Keratinocyte (primary cell): ENCODE measurements around the gene ATP10D. TPM values are rescaled to one million over a fixed set of nuclear protein-coding genes. Genes with fewer than 3 reads are reported as not detected.
A peak's percentile ranks its signal among the peaks of the same experiment; 100 is the strongest.

Experiments used
- DNase-seq: peaks from one replicate; pipeline ENCODE4 v3.0.0-alpha.2; 2011; ENCODE audit warnings: low read depth, missing footprints, low spot score
- FAIRE-seq: peaks from 2 replicates; lab custom pipeline; 2011; peaks lifted over from hg19 to GRCh38; lab: Jason Lieb, UNC
- H2AFZ ChIP-seq: 2 replicates; pipeline ENCODE4 v1.6.0; 2012; ENCODE audit warnings: low read length, control low read depth, inconsistent platforms; ENCODE audit not compliant: control insufficient read depth
- H3K27ac ChIP-seq: 2 replicates; pipeline ENCODE4 v1.5.1; 2011; ENCODE audit warnings: low read length; ENCODE audit not compliant: control insufficient read depth, insufficient read depth
- H3K27me3 ChIP-seq: 3 replicates; pipeline ENCODE4 v1.6.0; 2011; ENCODE audit warnings: low read length; ENCODE audit not compliant: control insufficient read depth, insufficient read depth; ENCODE audit errors: extremely low read depth
- H3K36me3 ChIP-seq, 2 experiments: 2 replicates in 1 of 2; 3 replicates in 1 of 2; pipeline ENCODE4 v1.5.1; 2011; ENCODE audit warnings: low read length in 2 of 2, mild to moderate bottlenecking in 1 of 2; ENCODE audit not compliant: control insufficient read depth in 2 of 2, insufficient read depth in 2 of 2; ENCODE audit errors: extremely low read depth in 1 of 2
- H3K4me1 ChIP-seq: 3 replicates; pipeline ENCODE4 v1.5.1; 2011; ENCODE audit warnings: low read length; ENCODE audit not compliant: control insufficient read depth, insufficient read depth; ENCODE audit errors: extremely low read depth
- H3K4me2 ChIP-seq: 3 replicates; pipeline ENCODE4 v1.6.0; 2011; ENCODE audit warnings: low read depth, low read length; ENCODE audit not compliant: control insufficient read depth, insufficient read depth; ENCODE audit errors: extremely low read depth
- H3K4me3 ChIP-seq, 3 experiments: fragments of 200-600 bp in 1 of 3; sonication (generic) in 1 of 3; 2 replicates in 2 of 3; 3 replicates in 1 of 3; pipeline ENCODE4 v1.5.1; 2011 to 2016; ENCODE audit warnings: low read length in 3 of 3, mild to moderate bottlenecking in 3 of 3, control low read depth in 2 of 3, inconsistent platforms in 1 of 3, low read depth in 1 of 3, mixed read lengths in 1 of 3, mixed run types in 1 of 3, moderate library complexity in 1 of 3; ENCODE audit not compliant: control insufficient read depth in 2 of 3, insufficient read depth in 2 of 3; ENCODE audit errors: extremely low read depth in 1 of 3
- H3K79me2 ChIP-seq: 2 replicates; pipeline ENCODE4 v1.6.0; 2012; ENCODE audit warnings: low read length; ENCODE audit not compliant: control insufficient read depth, insufficient read depth
- H3K9ac ChIP-seq: 3 replicates; pipeline ENCODE4 v1.6.0; 2011; ENCODE audit warnings: low read length; ENCODE audit not compliant: control insufficient read depth, insufficient read depth; ENCODE audit errors: extremely low read depth
- H3K9me1 ChIP-seq: 3 replicates; pipeline ENCODE4 v1.6.0; 2011; ENCODE audit warnings: low read length; ENCODE audit not compliant: control insufficient read depth, insufficient read depth; ENCODE audit errors: extremely low read depth
- H3K9me3 ChIP-seq: 2 replicates; pipeline ENCODE4 v1.5.1; 2012; ENCODE audit warnings: low read depth, low read length; ENCODE audit not compliant: control insufficient read depth
- H4K20me1 ChIP-seq: 3 replicates; pipeline ENCODE4 v1.6.0; 2011; ENCODE audit warnings: low read length; ENCODE audit not compliant: control insufficient read depth, insufficient read depth; ENCODE audit errors: extremely low read depth
- CTCF ChIP-seq, 3 experiments: IDR thresholded peaks in 1 of 3; conservative IDR thresholded peaks in 1 of 3; optimal IDR thresholded peaks in 1 of 3; 2 replicates in 2 of 3; 3 replicates in 1 of 3; pipeline versions ENCODE3 to v1.5.1; 2011; ENCODE audit warnings: low read length in 3 of 3, mild to moderate bottlenecking in 3 of 3, moderate library complexity in 2 of 3, control low read depth in 1 of 3, inconsistent platforms in 1 of 3; ENCODE audit not compliant: insufficient read depth in 2 of 3; ENCODE audit errors: extremely low read depth in 1 of 3
- EZH2 ChIP-seq: IDR thresholded peaks from one replicate; pipeline ENCODE4 v1.6.1; 2012; ENCODE audit warnings: inconsistent platforms, mild to moderate bottlenecking, low read length, moderate library complexity
- dilution Hi-C: fragments of 300-500 bp; cut with MboI; formaldehyde crosslinking; loops from one replicate; pipeline ENCODE4 v1.7.0; 2020; ENCODE audit warnings: low sequenced_read_pairs; ENCODE audit not compliant: extremely low pct_ligation_motif_present
- polyA plus RNA-seq, 5 experiments: library from polyadenylated mRNA; depleted of rRNA in 3 of 5; stranded (reverse) in 3 of 5; stranded (forward) in 1 of 5; unstranded in 1 of 5; fragments of >200 nt; gene quantifications; 1 replicate in 1 of 5; 2 replicates in 3 of 5; 3 replicates in 1 of 5; pipeline versions ENCODE4 v1.2.1 to v1.2.3, GENCODE V29; 2011 to 2012; ENCODE audit warnings: missing spikeins in 2 of 5, low read depth in 1 of 5, low replicate concordance in 1 of 5

ATP10D gene
- polyA plus RNA-seq, 1 donor (not counting 4 experiments of a cell fraction or from before 2014, with no cell fraction given): 97.3 TPM

GRCh38 chr4:47590325-47590724, 105.2 kb downstream of the ATP10D start:
- Histone ChIP-seq H3K27ac (no peak overlapping the region), H3K36me3 (peaks cover 12% of the 10 kb centered on the region in 2 experiments), H3K27me3 (no peaks in the 10 kb centered on the region), H4K20me1 (no peaks in the 10 kb centered on the region), H3K9me3 (peaks cover 2% of the 10 kb centered on the region), H3K4me3 (no peak overlapping the region), H3K9me1 (no peaks in the 10 kb centered on the region), H2AFZ (no peak overlapping the region), H3K4me1 (no peaks in the 10 kb centered on the region), H3K4me2 (no peak overlapping the region), H3K79me2 (no peaks in the 10 kb centered on the region), H3K9ac (no peak overlapping the region)
- FAIRE-seq (no peak), DNase-seq (no peak)
- dilution Hi-C loops: no loop called here
- TF ChIP-seq CTCF (optimal IDR thresholded peaks at IDR 0.05 in 1 of 3, IDR thresholded peaks at IDR 0.05 in 1 of 3, conservative IDR thresholded peaks at IDR 0.05 in 1 of 3; ENCODE audit: extremely low read depth in 1 of 3, insufficient read depth in 2 of 3, low read length in 3 of 3) (no peak), EZH2 (no peak)

GRCh38 chr4:47597696-47598095, 112.6 kb downstream of the ATP10D start:
- H3K9me1 ChIP-seq: no peaks in the 10 kb centered on the region
- H3K27me3 ChIP-seq: no peaks in the 10 kb centered on the region
- no peaks in the 10 kb centered on the region for H3K36me3 ChIP-seq
- H3K9ac ChIP-seq: no peak overlapping the region
- H3K27ac ChIP-seq: no peak overlapping the region
- DNase-seq (no peak), FAIRE-seq (no peak)
- no peaks in the 10 kb centered on the region for H3K79me2 ChIP-seq
- TF ChIP-seq EZH2: no peak
- TF ChIP-seq CTCF (optimal IDR thresholded peaks at IDR 0.05 in 1 of 3, IDR thresholded peaks at IDR 0.05 in 1 of 3, conservative IDR thresholded peaks at IDR 0.05 in 1 of 3; ENCODE audit: extremely low read depth in 1 of 3, insufficient read depth in 2 of 3, low read length in 3 of 3): no peak
- H3K4me2 ChIP-seq: peak overlapping the region; percentile 22
- dilution Hi-C loops: no loop called here
- H3K4me3 ChIP-seq: no peak overlapping the region
- no peaks in the 10 kb centered on the region for H3K9me3 ChIP-seq
- H2AFZ ChIP-seq: no peak overlapping the region
- peaks cover 11% of the 10 kb centered on the region for H3K4me1 ChIP-seq
- H4K20me1 ChIP-seq: no peaks in the 10 kb centered on the region
